Activated naive CD8-positive, alpha-beta T cell (primary cell): ENCODE results near the gene SLC25A31.

Experiments
- H3K27ac Mint-ChIP-seq: one replicate; pipeline ENCODE4 v1.8.0; 2021; ENCODE audit warnings: mixed read lengths
- H3K27me3 Mint-ChIP-seq: one replicate; pipeline ENCODE4 v1.8.0; 2021; ENCODE audit warnings: mixed read lengths
- H3K36me3 Mint-ChIP-seq: one replicate; pipeline ENCODE4 v1.8.0; 2021; ENCODE audit warnings: mixed read lengths
- H3K4me1 Mint-ChIP-seq: one replicate; pipeline ENCODE4 v1.8.0; 2021; ENCODE audit warnings: low read depth, mixed read lengths
- H3K4me3 Mint-ChIP-seq: one replicate; pipeline ENCODE4 v1.8.0; 2021; ENCODE audit warnings: mild to moderate bottlenecking, mixed read lengths
- H3K9me3 Mint-ChIP-seq: one replicate; pipeline ENCODE4 v1.8.0; 2021; ENCODE audit warnings: low read depth, mixed read lengths

SLC25A31 gene

GRCh38 chr4:127783955-127784770 is 54.0 kb downstream of the SLC25A31 start:
- peaks cover 6% of the 10 kb centered on the region for H3K9me3 Mint-ChIP-seq
- H3K27ac Mint-ChIP-seq, result no peak overlapping the region
- H3K4me1 Mint-ChIP-seq, result peaks cover 21% of the 10 kb centered on the region
- peaks cover 44% of the 10 kb centered on the region for H3K27me3 Mint-ChIP-seq
- no peak overlapping the region for H3K4me3 Mint-ChIP-seq
- no peaks in the 10 kb centered on the region for H3K36me3 Mint-ChIP-seq

- H3K9me3 Mint-ChIP-seq, result peaks cover 2% of the 10 kb centered on the region
- no peaks in the 10 kb centered on the region for H3K36me3 Mint-ChIP-seq
- H3K4me1 Mint-ChIP-seq, result peaks cover under 1% of the 10 kb centered on the region
- H3K4me3 Mint-ChIP-seq, result no peak overlapping the region
- H3K27me3 Mint-ChIP-seq, result peaks cover 28% of the 10 kb centered on the region
- no peak overlapping the region for H3K27ac Mint-ChIP-seq
Observed at GRCh38 chr4:127788517-127788916, 58.3 kb downstream of the SLC25A31 start.

GRCh38 chr4:127791391-127791790 is 61.2 kb downstream of the SLC25A31 start:
- Mint-ChIP-seq H3K27ac (no peak overlapping the region), H3K27me3 (peaks cover 33% of the 10 kb centered on the region), H3K9me3 (no peaks in the 10 kb centered on the region), H3K4me3 (no peak overlapping the region), H3K36me3 (no peaks in the 10 kb centered on the region), H3K4me1 (no peaks in the 10 kb centered on the region)

GRCh38 chr4:127793528-127793927 is 63.3 kb downstream of the SLC25A31 start:
- H3K27me3 Mint-ChIP-seq, result peaks cover 30% of the 10 kb centered on the region
- H3K27ac Mint-ChIP-seq, result no peak overlapping the region

GRCh38 chr4:127799711-127800110 is 69.5 kb downstream of the SLC25A31 start:
- H3K4me3 Mint-ChIP-seq, result no peak overlapping the region
- H3K27me3 Mint-ChIP-seq, result peaks cover 16% of the 10 kb centered on the region
- no peaks in the 10 kb centered on the region for H3K9me3 Mint-ChIP-seq
- no peaks in the 10 kb centered on the region for H3K36me3 Mint-ChIP-seq
- no peaks in the 10 kb centered on the region for H3K4me1 Mint-ChIP-seq
- no peak overlapping the region for H3K27ac Mint-ChIP-seq

More at GRCh38 chr4:127793528-127793927, 63.3 kb downstream of the SLC25A31 start:
- no peaks in the 10 kb centered on the region for H3K4me1 Mint-ChIP-seq
- H3K9me3 Mint-ChIP-seq, result no peaks in the 10 kb centered on the region
- H3K4me3 Mint-ChIP-seq, result no peak overlapping the region
- H3K36me3 Mint-ChIP-seq, result no peaks in the 10 kb centered on the region

- Mint-ChIP-seq H3K27me3 (no peaks in the 10 kb centered on the region), H3K4me3 (no peak overlapping the region), H3K4me1 (no peaks in the 10 kb centered on the region), H3K36me3 (no peaks in the 10 kb centered on the region), H3K27ac (no peak overlapping the region), H3K9me3 (no peaks in the 10 kb centered on the region)
Observed at GRCh38 chr4:127809173-127809800, 79.1 kb downstream of the SLC25A31 start.

- Mint-ChIP-seq H3K4me3 (no peak overlapping the region), H3K9me3 (no peaks in the 10 kb centered on the region), H3K27me3 (no peaks in the 10 kb centered on the region), H3K36me3 (no peaks in the 10 kb centered on the region), H3K27ac (no peak overlapping the region), H3K4me1 (no peaks in the 10 kb centered on the region)
Observed at GRCh38 chr4:127810551-127810950, 80.4 kb downstream of the SLC25A31 start.

GRCh38 chr4:127822430-127822829 is 92.2 kb downstream of the SLC25A31 start:
- Mint-ChIP-seq H3K27ac (no peak overlapping the region), H3K4me1 (no peaks in the 10 kb centered on the region), H3K27me3 (peaks cover 17% of the 10 kb centered on the region), H3K36me3 (no peaks in the 10 kb centered on the region), H3K9me3 (no peaks in the 10 kb centered on the region), H3K4me3 (no peak overlapping the region)
